ENCODE data around the gene CDKN2AIPNL. TPM values are rescaled to one million over a fixed set of nuclear protein-coding genes. Genes with fewer than 3 reads are reported as not detected.

CDKN2AIPNL gene
- total and polyA plus RNA-seq, 2 of the 13 experiments (the other 11 are each of a cell fraction or from before 2014, with no cell fraction given) = 17.4 to 46.5 TPM

DNA sequence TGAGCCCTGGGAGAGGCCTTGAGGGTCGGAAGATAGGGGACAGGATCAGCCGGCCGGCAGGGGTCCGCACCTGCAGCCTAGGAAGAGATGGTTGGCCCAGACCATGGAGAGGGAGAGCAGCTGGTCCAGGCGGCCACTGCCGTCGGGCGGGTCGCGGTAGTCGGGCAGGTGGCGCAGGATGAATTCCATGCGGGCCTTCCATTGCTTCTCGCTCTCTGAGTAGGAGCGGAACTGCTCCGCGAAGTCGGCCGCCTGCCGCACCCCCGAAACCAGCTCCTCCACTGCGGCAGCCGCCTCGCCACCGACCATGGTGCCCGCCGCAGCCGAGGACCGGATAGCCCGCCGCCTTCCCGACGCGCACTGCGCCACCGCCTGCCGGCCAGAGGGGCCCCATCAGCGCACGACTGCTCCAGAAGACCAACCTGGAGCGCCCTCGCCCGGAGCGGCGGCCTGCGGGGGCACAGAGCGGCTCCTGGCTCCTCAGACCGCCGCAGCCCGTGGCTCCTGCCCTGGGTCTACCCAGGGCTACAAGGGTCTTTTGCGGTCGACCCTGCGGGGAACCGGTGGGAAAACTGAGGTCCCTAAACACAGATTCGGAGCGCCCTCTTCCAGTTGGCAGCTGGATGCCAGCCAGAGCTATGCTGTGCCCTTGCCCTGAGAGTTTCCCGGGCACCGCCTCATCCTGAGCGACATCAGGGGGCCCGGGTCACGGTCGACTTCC is at the start of gene CDKN2AIPNL (continued):
- TF ChIP-seq CHD2 (IDR thresholded peaks at IDR 0.05; ENCODE audit: low read depth, low read length) = no peak
- no peak for TF ChIP-seq ZNF33A (CRISPR knock-in tag; IDR thresholded peaks at IDR 0.05; ENCODE audit: borderline replicate concordance)
- TF ChIP-seq ZNF264 (CRISPR knock-in tag; IDR thresholded peaks at IDR 0.05) = peak; percentile 75; the same call in 1 of the 2 replicates
- peak; percentile 51; the same call in 1 of the 2 replicates for TF ChIP-seq TOPORS (CRISPR knock-in tag; IDR thresholded peaks at IDR 0.05)
- no peak for TF ChIP-seq MTF1 (CRISPR knock-in tag; IDR thresholded peaks at IDR 0.05)
- TF ChIP-seq STAG1 (CRISPR knock-in tag; IDR thresholded peaks at IDR 0.05) = peak; percentile 73
- peak; percentile 95 for TF ChIP-seq THAP7 (CRISPR knock-in tag; IDR thresholded peaks at IDR 0.05)
- no peak for TF ChIP-seq POLR2AphosphoS2 (IDR thresholded peaks at IDR 0.05; ENCODE audit: low read depth, low read length)
- TF ChIP-seq DRAP1 (CRISPR knock-in tag; IDR thresholded peaks at IDR 0.05) = peak; percentile 82
- peak; percentile 95 for TF ChIP-seq KDM5B (CRISPR knock-in tag; IDR thresholded peaks at IDR 0.05; ENCODE audit: borderline replicate concordance)
- TF ChIP-seq, protein P1, sequence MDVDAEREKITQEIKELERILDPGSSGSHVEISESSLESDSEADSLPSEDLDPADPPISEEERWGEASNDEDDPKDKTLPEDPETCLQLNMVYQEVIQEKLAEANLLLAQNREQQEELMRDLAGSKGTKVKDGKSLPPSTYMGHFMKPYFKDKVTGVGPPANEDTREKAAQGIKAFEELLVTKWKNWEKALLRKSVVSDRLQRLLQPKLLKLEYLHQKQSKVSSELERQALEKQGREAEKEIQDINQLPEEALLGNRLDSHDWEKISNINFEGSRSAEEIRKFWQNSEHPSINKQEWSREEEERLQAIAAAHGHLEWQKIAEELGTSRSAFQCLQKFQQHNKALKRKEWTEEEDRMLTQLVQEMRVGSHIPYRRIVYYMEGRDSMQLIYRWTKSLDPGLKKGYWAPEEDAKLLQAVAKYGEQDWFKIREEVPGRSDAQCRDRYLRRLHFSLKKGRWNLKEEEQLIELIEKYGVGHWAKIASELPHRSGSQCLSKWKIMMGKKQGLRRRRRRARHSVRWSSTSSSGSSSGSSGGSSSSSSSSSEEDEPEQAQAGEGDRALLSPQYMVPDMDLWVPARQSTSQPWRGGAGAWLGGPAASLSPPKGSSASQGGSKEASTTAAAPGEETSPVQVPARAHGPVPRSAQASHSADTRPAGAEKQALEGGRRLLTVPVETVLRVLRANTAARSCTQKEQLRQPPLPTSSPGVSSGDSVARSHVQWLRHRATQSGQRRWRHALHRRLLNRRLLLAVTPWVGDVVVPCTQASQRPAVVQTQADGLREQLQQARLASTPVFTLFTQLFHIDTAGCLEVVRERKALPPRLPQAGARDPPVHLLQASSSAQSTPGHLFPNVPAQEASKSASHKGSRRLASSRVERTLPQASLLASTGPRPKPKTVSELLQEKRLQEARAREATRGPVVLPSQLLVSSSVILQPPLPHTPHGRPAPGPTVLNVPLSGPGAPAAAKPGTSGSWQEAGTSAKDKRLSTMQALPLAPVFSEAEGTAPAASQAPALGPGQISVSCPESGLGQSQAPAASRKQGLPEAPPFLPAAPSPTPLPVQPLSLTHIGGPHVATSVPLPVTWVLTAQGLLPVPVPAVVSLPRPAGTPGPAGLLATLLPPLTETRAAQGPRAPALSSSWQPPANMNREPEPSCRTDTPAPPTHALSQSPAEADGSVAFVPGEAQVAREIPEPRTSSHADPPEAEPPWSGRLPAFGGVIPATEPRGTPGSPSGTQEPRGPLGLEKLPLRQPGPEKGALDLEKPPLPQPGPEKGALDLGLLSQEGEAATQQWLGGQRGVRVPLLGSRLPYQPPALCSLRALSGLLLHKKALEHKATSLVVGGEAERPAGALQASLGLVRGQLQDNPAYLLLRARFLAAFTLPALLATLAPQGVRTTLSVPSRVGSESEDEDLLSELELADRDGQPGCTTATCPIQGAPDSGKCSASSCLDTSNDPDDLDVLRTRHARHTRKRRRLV (CRISPR knock-in tag; IDR thresholded peaks at IDR 0.05) = no peak
- no peak for TF ChIP-seq FLYWCH1 (CRISPR knock-in tag; IDR thresholded peaks at IDR 0.05)
- peak; percentile 70 for TF ChIP-seq ZNF232 (CRISPR knock-in tag; IDR thresholded peaks at IDR 0.05; ENCODE audit: borderline replicate concordance)
- TF ChIP-seq, protein P2, sequence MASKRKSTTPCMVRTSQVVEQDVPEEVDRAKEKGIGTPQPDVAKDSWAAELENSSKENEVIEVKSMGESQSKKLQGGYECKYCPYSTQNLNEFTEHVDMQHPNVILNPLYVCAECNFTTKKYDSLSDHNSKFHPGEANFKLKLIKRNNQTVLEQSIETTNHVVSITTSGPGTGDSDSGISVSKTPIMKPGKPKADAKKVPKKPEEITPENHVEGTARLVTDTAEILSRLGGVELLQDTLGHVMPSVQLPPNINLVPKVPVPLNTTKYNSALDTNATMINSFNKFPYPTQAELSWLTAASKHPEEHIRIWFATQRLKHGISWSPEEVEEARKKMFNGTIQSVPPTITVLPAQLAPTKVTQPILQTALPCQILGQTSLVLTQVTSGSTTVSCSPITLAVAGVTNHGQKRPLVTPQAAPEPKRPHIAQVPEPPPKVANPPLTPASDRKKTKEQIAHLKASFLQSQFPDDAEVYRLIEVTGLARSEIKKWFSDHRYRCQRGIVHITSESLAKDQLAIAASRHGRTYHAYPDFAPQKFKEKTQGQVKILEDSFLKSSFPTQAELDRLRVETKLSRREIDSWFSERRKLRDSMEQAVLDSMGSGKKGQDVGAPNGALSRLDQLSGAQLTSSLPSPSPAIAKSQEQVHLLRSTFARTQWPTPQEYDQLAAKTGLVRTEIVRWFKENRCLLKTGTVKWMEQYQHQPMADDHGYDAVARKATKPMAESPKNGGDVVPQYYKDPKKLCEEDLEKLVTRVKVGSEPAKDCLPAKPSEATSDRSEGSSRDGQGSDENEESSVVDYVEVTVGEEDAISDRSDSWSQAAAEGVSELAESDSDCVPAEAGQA (IDR thresholded peaks at IDR 0.05; ENCODE audit: low read depth) = peak; percentile 71
- TF ChIP-seq, protein P2 (CRISPR knock-in tag; IDR thresholded peaks at IDR 0.05; ENCODE audit: borderline replicate concordance) = peak; percentile 91; the same call in 1 of the 2 replicates
- no peak for TF ChIP-seq PLSCR1 (CRISPR knock-in tag; IDR thresholded peaks at IDR 0.05; ENCODE audit: borderline replicate concordance)

Measured in HepG2 (cell line).